ENCODE measurements around the gene ZNF836.
"Not testable (repeated sequence)": the region's sequence is repeated elsewhere in the genome, so short reads cannot be mapped to it uniquely, and the experiment has no call there.

Gene ZNF836

DNA sequence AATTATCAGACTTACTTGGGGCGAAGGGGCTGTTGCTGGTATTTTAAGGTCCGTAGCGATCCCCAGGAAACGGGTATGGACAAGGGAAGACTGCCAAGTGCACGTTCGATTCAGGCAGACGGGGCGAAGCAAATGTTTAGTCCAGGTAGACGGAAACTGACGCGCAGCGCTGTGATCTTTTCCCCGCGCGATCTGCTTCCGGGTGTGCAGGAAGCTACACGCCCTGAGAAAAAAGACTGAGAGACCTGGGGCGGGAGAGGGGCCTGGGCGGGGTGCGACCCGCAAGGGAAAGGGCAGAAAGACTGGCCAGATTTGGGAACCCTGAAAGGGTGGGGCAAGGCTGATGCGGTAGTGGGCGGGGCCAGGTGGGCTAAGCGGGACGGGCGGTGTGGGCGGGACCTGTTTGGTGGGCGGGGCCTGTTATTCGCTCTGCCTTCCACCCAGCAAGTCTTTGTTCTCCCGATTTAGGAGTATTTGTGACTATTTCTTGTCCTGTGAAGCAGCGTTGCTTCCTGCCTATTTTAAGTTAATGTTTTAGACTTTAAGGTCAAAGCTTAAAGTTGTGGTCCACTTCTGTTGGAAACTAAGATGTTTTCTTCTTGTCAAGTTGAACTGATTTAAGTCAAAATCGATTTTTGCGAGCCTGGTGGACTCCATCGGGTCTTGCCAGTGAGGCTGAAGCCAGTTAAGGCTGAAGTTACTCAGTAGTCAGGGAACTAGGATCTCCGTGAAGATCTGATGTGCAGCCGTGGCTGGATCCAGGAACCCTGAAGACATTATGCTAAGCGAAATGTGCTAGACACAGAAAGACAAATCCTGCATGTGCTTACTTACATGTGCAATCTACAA is at the start of gene ZNF836:
Gene ZNF836, minus strand, starts transcription at position 301 of the 849 bp plus-strand sequence. CDS start 3,549 bp downstream, outside the sequence.
- Histone ChIP-seq H3K4me3 (ENCODE audit: low read length) (peak within 1 kb of the TSS; percentile 51), H3K27me3 (ENCODE audit: insufficient read depth, low read length) (no peaks in the 10 kb centered on the region), H2AFZ (ENCODE audit: low read depth, low read length) (peak within 1 kb of the TSS; percentile 65)

DNA sequence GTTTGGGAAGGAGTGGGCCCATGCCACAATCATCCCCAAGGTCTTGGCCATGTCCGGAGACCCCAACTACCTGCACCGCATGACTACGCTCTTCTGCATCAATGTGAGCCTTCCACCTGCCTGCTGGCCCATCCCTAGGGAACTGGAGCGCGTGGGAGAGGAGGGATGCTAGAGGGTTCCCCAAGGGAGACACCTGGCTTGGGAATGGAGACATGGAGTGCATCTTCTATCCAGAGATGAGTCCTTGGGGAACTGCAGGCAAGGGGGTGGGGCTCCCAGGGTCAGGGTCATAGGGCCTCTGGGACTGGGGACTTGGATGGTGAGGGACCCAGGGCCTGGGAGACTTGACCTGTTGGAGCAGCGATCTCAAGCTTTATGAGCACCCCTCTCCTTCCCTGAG is 49.6 kb upstream of the ZNF836 start:
- Histone ChIP-seq H3K27me3 (ENCODE audit: insufficient read depth, low read length) (no peaks in the 10 kb centered on the region), H2AFZ (ENCODE audit: low read depth, low read length) (no peak overlapping the region), H3K36me3 (ENCODE audit: insufficient read depth, low read length) (peaks cover 95% of the 10 kb centered on the region)

More for the DNA sequence above, at the start of gene ZNF836:
- no peaks in the 10 kb centered on the region for H3K36me3 ChIP-seq (ENCODE audit: insufficient read depth, low read length)
- H3K4me1 ChIP-seq (ENCODE audit: insufficient read depth, low read length): peaks cover 4% of the 10 kb centered on the region
- H3K9me3 ChIP-seq (ENCODE audit: low read length): peaks cover 14% of the 10 kb centered on the region

DNA sequence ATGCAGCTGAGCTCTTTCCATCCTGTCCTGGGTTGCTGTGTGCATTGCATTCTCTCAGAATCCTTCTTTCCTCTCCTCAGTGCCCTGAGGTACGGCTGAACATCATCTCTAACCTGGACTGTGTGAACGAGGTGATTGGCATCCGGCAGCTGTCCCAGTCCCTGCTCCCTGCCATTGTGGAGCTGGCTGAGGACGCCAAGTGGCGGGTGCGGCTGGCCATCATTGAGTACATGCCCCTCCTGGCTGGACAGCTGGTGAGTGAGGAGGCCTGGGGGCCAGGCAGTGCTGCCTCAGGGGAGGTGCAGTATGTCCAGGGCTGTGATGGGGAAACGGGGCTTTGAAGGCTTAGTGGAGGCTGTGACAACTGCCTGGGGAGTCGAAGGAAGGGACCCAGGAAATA is 48.2 kb upstream of the ZNF836 start:
- Histone ChIP-seq H2AFZ (ENCODE audit: low read depth, low read length) (no peak overlapping the region), H3K9me3 (ENCODE audit: low read length) (peaks cover 10% of the 10 kb centered on the region), H3K36me3 (ENCODE audit: insufficient read depth, low read length) (peaks cover 94% of the 10 kb centered on the region), H3K4me1 (ENCODE audit: insufficient read depth, low read length) (no peaks in the 10 kb centered on the region), H3K27me3 (ENCODE audit: insufficient read depth, low read length) (no peaks in the 10 kb centered on the region), H3K4me3 (ENCODE audit: low read length) (no peak overlapping the region)

More for the DNA sequence above, 49.6 kb upstream of the ZNF836 start:
- peaks cover 8% of the 10 kb centered on the region for H3K9me3 ChIP-seq (ENCODE audit: low read length)
- no peak overlapping the region for H3K4me3 ChIP-seq (ENCODE audit: low read length)
- H3K4me1 ChIP-seq (ENCODE audit: insufficient read depth, low read length): no peaks in the 10 kb centered on the region

DNA sequence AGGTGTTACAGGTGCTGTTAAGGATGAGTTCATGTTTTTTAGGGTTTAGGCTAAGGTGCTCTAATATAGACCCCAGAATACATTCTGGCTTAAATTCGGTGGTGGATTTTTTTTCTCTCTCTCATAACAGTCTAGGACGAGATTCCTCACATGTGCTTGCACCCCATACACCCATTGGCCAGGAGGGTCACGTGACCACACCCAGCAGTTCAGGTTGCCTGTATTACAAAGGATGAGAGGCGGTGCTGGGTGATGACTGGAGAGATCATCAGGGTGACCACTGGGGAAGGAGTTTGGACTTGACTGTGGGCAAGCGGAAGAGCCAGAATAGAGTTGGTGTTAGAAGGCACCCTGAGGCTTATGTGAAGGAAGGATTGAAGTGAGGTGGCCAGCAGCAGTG is 46.2 kb upstream of the ZNF836 start:
- Histone ChIP-seq H3K27me3 (ENCODE audit: insufficient read depth, low read length) (no peaks in the 10 kb centered on the region), H3K4me1 (ENCODE audit: insufficient read depth, low read length) (no peaks in the 10 kb centered on the region), H3K4me3 (ENCODE audit: low read length) (no peak overlapping the region), H3K36me3 (ENCODE audit: insufficient read depth, low read length) (peaks cover 95% of the 10 kb centered on the region), H2AFZ (ENCODE audit: low read depth, low read length) (no peak overlapping the region), H3K9me3 (ENCODE audit: low read length) (peaks cover 13% of the 10 kb centered on the region)

DNA sequence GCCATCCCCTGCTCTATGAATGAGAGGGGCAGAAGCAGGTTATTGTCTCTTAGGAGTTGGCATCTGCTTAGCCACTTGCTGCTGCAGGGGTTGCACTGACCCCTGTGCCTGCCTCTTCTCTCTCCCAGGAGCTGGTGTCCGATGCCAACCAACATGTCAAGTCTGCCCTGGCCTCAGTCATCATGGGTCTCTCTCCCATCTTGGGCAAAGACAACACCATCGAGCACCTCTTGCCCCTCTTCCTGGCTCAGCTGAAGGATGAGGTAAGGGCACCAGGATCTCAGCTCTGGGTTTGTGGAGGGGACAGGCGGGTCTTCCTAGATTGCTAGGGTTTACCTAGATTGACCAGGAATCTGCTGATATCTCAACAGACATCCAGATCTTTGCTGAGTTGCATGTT is 45.0 kb upstream of the ZNF836 start:
- Histone ChIP-seq H3K27me3 (ENCODE audit: insufficient read depth, low read length) (no peaks in the 10 kb centered on the region), H3K4me3 (ENCODE audit: low read length) (no peak overlapping the region), H3K9me3 (ENCODE audit: low read length) (peaks cover 10% of the 10 kb centered on the region), H3K4me1 (ENCODE audit: insufficient read depth, low read length) (no peaks in the 10 kb centered on the region), H2AFZ (ENCODE audit: low read depth, low read length) (no peak overlapping the region), H3K36me3 (ENCODE audit: insufficient read depth, low read length) (peaks cover 95% of the 10 kb centered on the region)

DNA sequence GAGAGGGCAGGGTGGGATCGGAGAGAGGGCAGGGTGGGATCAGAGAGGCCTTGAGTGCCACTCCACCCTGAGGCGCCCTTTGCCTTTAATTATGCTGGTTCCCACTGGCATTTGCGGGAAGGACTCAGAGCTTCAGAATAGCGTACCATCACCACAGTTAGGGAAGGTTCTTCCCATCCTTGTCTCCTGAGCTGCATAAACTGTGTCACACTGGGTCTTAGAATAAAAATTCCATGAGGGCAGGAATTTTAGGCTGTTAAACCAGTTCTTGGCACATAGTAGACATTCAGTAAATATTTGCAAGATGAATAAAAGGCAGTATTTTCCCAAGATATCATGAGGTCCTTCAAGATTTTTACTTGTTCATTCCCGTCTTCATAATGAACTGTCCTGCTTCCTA is 42.8 kb upstream of the ZNF836 start:
- no peak overlapping the region for H3K4me3 ChIP-seq (ENCODE audit: low read length)
- no peak overlapping the region for H2AFZ ChIP-seq (ENCODE audit: low read depth, low read length)
- peaks cover 10% of the 10 kb centered on the region for H3K9me3 ChIP-seq (ENCODE audit: low read length)
- H3K4me1 ChIP-seq (ENCODE audit: insufficient read depth, low read length): no peaks in the 10 kb centered on the region
- peaks cover 92% of the 10 kb centered on the region for H3K36me3 ChIP-seq (ENCODE audit: insufficient read depth, low read length)
- H3K27me3 ChIP-seq (ENCODE audit: insufficient read depth, low read length): no peaks in the 10 kb centered on the region

DNA sequence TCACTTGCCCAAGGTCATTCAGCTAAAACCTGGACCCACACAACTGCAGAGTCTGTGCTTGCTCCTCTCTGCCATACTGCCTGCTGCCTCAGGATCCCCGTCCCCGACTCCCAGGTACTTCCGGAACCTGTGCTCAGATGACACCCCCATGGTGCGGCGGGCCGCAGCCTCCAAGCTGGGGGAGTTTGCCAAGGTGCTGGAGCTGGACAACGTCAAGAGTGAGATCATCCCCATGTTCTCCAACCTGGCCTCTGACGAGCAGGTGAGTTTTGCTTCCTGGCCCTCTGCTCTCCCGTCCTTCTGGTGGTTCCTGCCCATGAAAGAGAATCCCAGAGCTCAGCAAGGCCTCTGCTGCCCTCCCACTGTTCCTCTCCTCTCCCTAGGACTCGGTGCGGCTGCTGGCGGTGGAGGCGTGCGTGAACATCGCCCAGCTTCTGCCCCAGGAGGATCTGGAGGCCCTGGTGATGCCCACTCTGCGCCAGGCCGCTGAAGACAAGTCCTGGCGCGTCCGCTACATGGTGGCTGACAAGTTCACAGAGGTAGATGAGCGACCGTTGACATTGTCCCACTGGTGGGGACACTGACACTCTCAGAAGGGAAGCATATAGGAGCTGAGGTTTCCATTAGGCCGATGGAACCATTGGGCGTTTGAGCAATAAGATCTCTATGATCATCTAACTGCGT is 41.3 kb upstream of the ZNF836 start:
- H3K4me3 ChIP-seq (ENCODE audit: low read length): no peak overlapping the region
- H2AFZ ChIP-seq (ENCODE audit: low read depth, low read length): no peak overlapping the region
- H3K36me3 ChIP-seq (ENCODE audit: insufficient read depth, low read length): peaks cover 89% of the 10 kb centered on the region
- no peaks in the 10 kb centered on the region for H3K27me3 ChIP-seq (ENCODE audit: insufficient read depth, low read length)
- peaks cover 13% of the 10 kb centered on the region for H3K9me3 ChIP-seq (ENCODE audit: low read length)
- no peaks in the 10 kb centered on the region for H3K4me1 ChIP-seq (ENCODE audit: insufficient read depth, low read length)

DNA sequence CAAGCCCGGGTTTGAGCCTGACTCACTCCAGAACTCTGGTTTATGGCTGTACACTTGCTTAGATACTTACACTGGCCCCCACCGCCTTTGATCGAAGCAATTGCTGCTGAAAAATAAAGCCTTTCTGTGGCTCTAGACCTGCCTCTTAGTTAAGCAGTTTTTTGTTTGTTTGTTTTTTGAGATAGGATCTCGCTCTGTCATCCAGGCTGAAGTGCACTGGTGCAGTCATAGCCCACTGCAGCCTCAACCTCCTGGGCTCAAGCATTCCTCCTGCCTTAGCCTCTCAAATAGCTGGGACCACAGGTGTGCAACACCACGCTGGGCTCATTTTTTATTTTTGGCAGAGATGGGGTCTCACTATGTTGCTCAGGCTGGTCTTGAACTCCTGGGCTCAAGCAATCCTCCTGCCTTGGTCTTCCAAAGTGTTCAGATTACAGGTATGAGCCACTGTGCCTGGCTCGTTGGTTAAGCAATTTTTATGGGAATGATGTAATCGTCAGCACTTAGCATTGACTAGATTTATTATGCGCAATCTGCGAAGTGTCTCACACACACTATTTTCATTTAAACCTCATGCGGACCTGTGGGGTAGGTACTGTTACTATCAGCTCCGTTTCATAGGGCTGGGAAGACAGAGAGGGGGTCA is 40.6 kb upstream of the ZNF836 start:
- no peak overlapping the region for H2AFZ ChIP-seq (ENCODE audit: low read depth, low read length)
- H3K4me1 ChIP-seq (ENCODE audit: insufficient read depth, low read length): no peaks in the 10 kb centered on the region
- peaks cover 13% of the 10 kb centered on the region for H3K9me3 ChIP-seq (ENCODE audit: low read length)
- no peak overlapping the region for H3K4me3 ChIP-seq (ENCODE audit: low read length)
- H3K36me3 ChIP-seq (ENCODE audit: insufficient read depth, low read length): peaks cover 89% of the 10 kb centered on the region
- H3K27me3 ChIP-seq (ENCODE audit: insufficient read depth, low read length): no peaks in the 10 kb centered on the region

DNA sequence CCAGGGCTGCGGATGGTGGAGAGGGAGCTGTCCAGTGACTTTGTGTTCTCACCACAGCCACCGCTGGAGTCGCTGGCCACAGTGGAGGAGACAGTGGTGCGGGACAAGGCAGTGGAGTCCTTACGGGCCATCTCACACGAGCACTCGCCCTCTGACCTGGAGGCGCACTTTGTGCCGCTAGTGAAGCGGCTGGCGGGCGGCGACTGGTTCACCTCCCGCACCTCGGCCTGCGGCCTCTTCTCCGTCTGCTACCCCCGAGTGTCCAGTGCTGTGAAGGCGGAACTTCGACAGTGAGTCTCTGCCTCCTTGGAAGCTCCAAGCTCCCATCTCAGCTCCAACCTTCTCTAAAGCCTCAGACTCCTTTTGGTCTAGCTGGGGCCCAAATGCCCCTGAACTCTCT is 39.8 kb upstream of the ZNF836 start:
- peaks cover 90% of the 10 kb centered on the region for H3K36me3 ChIP-seq (ENCODE audit: insufficient read depth, low read length)
- H3K27me3 ChIP-seq (ENCODE audit: insufficient read depth, low read length): no peaks in the 10 kb centered on the region
- no peak overlapping the region for H3K4me3 ChIP-seq (ENCODE audit: low read length)

DNA sequence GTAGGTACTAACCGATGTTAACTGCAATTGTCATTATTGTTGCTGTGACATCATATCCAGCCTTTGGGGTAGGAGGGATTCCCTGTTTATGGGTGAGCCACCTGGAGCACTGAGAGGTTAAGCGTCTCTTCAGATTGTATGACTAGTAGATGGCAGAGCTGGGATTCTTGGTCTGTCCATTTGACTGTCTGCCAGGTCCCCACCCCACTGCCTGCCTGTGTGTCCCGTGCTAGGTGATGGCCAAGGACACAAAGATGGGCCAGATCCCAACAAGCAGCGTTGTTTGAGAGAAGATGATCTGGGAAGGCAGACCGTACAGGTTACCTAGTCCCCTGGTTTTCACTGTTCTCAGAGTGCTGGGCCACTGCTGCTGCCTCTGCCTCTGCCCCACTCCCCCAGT is 35.1 kb upstream of the ZNF836 start:
- Histone ChIP-seq H3K4me3 (ENCODE audit: low read length) (no peak overlapping the region), H2AFZ (ENCODE audit: low read depth, low read length) (no peak overlapping the region), H3K27me3 (ENCODE audit: insufficient read depth, low read length) (no peaks in the 10 kb centered on the region), H3K9me3 (ENCODE audit: low read length) (peaks cover 5% of the 10 kb centered on the region), H3K36me3 (ENCODE audit: insufficient read depth, low read length) (peaks cover 92% of the 10 kb centered on the region), H3K4me1 (ENCODE audit: insufficient read depth, low read length) (no peaks in the 10 kb centered on the region)

More for the DNA sequence above, 39.8 kb upstream of the ZNF836 start:
- Histone ChIP-seq H3K9me3 (ENCODE audit: low read length) (peaks cover 13% of the 10 kb centered on the region), H2AFZ (ENCODE audit: low read depth, low read length) (no peak overlapping the region), H3K4me1 (ENCODE audit: insufficient read depth, low read length) (no peaks in the 10 kb centered on the region)

DNA sequence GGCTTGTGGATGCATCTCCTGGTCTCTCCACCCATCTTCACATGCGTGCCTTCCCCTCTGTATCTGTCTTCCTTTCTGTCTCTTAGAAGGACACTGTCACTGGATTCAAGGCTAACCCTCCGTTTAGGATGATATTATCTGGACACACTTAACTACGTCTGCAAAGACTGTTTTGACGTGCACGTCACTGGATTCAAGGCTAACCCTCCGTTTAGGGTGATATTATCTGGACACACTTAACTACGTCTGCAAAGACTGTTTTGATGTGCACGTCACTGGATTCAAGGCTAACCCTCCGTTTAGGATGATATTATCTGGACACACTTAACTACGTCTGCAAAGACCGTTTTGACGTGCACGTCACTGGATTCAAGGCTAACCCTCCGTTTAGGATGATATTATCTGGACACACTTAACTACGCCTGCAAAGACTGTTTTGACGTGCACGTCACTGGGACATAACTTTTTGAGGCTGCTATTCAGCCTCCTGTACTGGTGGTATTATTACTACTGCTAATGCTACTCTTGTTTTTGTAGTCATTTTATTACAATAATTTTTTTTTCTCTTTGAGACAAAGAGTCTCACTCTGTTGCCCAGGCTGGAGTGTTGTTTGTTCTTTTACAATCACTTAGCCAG is 29.5 kb upstream of the ZNF836 start:
- H3K9me3 ChIP-seq (ENCODE audit: low read length): peaks cover 22% of the 10 kb centered on the region
- peaks cover 92% of the 10 kb centered on the region for H3K36me3 ChIP-seq (ENCODE audit: insufficient read depth, low read length)
- not testable (repeated sequence) for H3K27me3 ChIP-seq (ENCODE audit: insufficient read depth, low read length); H3K4me3 ChIP-seq (ENCODE audit: low read length); H2AFZ ChIP-seq (ENCODE audit: low read depth, low read length); H3K4me1 ChIP-seq (ENCODE audit: insufficient read depth, low read length)

DNA sequence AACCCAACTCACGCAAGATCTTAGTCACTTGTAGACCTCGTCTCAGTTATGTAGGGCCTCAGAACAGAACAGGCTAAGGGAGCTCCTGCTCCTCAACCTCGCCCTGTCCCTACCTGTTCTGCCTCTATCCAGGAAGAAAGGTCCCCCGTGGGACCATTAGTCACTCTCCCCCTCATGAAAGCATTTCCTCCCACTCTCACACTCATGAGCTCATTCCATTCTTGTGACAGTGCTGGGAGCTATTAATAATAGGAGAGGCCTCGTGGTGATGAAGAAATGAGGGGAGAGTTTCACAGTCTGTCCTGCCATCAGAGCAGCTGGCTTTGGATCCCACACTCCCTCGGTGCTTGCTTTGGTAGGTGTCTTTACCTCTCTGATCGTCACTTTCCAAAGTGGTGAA is 28.6 kb upstream of the ZNF836 start:
- no peaks in the 10 kb centered on the region for H3K4me1 ChIP-seq (ENCODE audit: insufficient read depth, low read length)
- H3K27me3 ChIP-seq (ENCODE audit: insufficient read depth, low read length): no peaks in the 10 kb centered on the region
- H3K36me3 ChIP-seq (ENCODE audit: insufficient read depth, low read length): peaks cover 93% of the 10 kb centered on the region
- H2AFZ ChIP-seq (ENCODE audit: low read depth, low read length): no peak overlapping the region
- peaks cover 25% of the 10 kb centered on the region for H3K9me3 ChIP-seq (ENCODE audit: low read length)
- no peak overlapping the region for H3K4me3 ChIP-seq (ENCODE audit: low read length)

DNA sequence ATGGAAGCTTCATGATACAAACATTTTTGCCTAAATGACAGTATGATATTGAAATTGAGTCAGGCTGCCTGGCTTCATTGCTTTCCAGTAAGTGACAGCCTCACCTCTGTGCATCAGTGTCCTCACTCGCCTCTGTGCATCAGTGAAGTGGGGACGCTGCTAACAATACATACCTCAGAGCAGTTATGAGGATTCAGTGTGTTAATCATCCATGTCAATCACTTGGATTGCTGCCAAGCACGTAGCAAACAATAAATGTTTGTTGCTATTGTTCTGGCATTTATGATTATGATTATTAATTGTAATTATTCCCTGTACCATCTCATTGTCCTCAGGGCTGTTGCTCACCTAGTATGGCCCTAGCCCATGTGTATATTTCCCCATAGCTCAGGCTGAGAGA is 27.3 kb upstream of the ZNF836 start:
- Histone ChIP-seq H3K4me3 (ENCODE audit: low read length) (no peak overlapping the region), H2AFZ (ENCODE audit: low read depth, low read length) (no peak overlapping the region), H3K9me3 (ENCODE audit: low read length) (peaks cover 36% of the 10 kb centered on the region), H3K36me3 (ENCODE audit: insufficient read depth, low read length) (peaks cover 93% of the 10 kb centered on the region), H3K4me1 (ENCODE audit: insufficient read depth, low read length) (no peaks in the 10 kb centered on the region), H3K27me3 (ENCODE audit: insufficient read depth, low read length) (no peaks in the 10 kb centered on the region)
